Measurements from ENCODE around the gene JCHAIN.
A peak's percentile ranks its signal among the peaks of the same experiment; 100 is the strongest.
"Not testable (repeated sequence)": the region's sequence is repeated elsewhere in the genome, so short reads cannot be mapped to it uniquely, and the experiment has no call there.

JCHAIN gene

DNA sequence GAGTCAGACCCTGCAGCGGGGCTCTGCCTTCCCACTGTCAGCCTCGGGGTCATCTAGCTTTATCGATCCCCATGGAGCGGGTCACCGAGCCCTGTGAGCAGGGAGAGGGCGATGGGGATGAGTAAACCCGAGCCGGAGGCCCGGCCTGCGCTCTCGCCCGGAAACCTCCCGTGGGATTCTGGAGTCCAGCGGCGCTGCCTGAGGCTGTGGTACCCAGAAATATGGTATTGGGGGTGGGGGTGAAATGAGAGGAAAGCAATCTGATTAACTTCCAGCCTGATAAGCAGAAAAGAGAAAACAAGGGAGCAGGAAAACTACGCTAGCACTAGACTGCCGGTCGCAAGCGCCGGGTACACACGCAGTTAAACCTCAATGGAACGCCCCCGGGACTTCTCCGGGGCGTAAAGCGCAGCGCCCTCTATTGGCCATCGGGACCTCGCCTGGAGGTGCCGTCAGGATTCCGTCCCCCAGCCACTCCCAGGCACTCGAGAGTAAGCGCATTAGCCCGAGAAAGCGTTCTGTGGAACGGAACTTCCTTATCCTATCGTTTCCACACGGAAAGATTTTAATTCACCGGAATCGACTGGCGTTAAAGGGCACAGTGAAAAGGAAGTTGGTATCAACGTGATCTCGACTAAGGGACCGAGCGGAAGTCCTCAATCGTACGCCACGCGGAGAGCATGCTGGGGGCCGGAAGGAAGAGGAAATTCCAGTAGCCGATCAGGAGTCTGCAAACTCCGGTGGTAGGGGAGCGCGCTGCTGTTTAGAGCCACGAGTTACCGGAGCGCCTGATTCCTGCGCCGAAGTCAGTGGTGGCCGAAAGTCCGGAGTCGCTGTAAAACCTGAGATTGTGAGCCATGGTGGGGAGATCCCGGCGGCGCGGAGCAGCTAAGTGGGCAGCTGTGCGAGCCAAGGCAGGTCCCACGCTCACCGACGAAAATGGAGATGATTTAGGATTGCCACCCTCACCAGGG, 21.8 kb upstream of the JCHAIN start, which contains the start of gene UTP3:
UTP3 (plus strand) TSS at position 712 of the 974 bp plus-strand sequence; CDS start at position 858, 146 bp downstream.
- peak; percentile 84 for DNase-seq

DNA sequence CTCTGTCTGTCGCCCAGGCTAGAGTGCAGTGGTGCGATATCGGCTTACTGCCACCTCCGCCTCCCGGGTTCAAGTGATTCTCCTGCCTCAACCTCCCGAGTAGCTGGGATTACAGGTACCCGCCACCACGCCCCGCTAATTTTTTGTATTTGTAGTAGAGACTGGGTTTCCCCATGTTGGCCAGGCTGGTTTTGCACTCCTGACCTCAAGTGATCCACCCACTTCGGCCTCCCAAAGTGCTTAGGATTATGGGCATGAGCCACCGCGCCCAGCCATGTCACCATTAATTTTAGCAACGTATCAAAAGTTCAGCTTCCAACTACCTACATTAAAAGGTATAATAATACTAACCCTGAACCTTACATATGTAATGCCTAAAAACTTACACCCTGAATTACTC, 21.1 kb upstream of the JCHAIN start:
- no peak for DNase-seq

DNA sequence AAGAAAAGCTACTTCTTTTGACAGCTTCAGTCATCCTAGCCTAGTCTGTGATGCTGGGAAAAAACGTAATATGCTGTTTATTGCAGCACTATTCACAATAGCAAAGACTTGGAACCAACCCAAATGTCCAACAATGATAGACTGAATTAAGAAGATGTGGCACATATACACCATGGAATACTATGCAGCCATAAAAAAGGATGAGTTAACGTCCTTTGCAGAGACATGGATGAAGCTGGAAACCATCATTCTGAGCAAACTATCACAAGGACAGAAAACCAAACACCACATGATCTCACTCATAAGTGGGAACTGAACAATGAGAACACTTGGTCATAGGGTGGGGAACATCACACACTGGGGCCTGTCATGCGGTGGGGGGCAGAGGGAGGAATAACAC, 15.8 kb upstream of the JCHAIN start:
- not testable (repeated sequence) for DNase-seq

DNA sequence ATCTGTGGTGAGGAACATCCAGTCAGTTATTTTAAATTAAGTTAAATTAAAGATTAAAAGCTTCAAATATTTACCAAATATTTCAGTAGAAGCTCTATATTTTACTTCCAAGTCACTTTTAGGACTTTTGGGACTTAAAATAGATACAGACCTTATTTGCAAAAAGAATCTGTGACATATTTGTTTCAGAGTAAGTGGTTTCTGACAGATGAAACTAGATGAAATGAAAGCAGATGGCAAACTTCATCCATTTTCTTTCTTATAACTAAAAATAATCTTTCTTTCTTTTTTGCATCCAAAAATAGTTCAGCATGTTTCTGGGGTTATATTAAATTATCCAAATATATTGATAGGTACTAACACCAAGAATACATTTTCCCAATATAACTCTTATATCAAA, 15.4 kb upstream of the JCHAIN start:
- DNase-seq: no peak

DNA sequence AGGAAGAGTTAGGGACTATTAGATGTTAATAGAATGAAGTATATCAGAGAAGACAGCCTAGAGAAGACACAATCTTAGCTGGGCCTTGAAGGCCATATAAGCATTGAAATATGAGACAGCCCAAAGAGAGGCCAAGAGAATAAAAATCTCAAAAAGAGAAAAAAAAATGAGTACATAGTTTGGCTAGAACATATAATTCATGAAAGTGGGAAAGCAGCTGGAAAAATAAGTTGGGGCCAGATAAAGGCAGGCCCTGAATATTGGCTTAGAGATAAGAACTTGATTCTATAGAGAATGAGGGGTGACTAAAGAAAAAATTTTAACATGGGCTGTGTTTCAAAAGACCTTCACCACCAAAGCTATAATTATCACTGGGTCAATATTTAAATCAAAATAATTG, 14.6 kb upstream of the JCHAIN start:
- DNase-seq: no peak

DNA sequence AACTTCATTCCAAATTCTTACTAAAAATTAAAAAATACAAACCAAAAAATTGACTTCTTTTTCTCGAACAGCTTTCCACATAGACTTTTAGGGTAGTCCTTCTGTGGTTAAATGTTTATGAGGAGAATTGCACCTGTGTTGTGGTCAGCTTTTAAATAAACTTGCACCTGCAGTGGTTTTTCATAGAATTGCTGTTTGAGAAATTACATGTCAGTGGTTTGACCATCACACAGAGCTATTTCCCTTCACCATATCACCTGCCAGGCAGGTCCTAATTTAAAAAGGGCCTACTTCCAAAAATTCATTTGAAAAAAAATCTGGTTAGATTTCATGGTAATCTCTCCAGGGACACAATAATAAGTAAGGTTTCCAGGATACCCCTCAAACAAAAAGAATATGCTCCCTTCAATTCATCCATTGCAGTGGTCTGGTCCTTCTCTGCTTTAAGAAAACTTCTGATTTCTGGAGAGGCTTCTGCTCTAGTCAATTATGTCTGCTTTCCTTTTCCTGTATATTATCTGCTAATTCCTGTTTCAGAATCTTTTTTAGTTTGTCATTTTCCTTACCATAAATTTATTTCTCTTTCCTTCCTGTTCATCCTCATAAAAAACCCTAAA, 12.2 kb upstream of the JCHAIN start:
- DNase-seq: no peak

DNA sequence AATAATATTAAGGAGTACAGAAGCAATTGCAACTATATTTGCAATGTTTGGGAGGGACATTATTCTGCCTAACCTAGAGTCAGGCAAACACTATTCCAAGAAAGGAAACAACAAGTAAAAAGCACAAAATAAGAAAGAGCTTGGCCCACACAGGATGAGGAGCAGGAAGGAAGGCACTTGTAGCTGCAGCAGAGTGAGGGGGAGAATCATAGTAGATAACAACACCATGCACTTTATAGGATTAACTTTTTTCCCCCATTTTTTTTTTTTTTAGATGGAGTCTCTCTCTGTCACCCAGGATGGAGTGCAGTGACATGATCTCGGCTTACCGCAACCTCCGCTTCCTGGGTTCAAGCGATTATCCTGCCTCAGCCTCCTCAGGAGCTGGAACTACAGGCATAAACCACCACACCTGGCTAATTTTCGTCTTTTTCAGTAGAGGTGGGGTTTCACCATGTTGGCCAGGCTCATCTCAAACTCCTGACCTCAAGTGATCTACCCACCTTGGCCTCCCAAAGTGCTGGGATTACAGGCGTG, 10.3 kb upstream of the JCHAIN start:
- DNase-seq: no peak

DNA sequence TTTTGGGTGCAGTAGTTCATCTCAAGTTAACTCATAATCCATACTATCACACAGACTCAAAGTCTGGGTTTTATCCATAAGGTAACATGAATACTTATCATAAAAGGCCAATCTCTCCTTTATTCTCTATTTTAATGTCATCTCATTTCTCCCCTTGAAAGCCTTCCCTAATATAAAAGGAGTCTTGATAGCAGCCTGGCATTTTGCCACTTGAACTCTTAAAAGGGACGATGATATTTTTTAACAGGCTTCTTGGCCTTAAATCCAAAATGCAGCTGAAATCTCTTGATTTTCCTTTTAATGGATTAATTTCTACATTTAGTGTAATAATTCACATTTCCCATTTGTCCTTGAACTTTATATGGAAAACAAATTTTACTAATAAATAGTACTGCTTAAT, 8.4 kb upstream of the JCHAIN start:
- DNase-seq: no peak

DNA sequence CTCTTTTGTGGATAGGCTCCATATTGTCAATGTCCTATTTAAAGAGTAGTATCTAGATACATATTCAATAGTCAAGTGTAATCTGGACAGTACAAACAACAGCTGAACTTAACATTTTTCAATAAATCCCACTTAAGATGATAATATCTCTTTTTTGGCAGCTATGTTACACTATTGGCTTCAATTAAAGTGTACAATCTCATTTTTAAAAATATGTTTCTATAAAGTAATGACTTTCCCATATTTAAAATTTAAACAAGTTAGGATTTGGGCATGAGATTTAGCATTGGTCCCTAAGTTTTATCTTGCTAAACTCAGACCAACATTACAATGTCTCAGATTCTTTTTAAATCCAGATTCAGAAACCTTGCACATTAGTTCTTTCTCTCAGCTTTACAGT, 7.9 kb upstream of the JCHAIN start:
- no peak for DNase-seq

DNA sequence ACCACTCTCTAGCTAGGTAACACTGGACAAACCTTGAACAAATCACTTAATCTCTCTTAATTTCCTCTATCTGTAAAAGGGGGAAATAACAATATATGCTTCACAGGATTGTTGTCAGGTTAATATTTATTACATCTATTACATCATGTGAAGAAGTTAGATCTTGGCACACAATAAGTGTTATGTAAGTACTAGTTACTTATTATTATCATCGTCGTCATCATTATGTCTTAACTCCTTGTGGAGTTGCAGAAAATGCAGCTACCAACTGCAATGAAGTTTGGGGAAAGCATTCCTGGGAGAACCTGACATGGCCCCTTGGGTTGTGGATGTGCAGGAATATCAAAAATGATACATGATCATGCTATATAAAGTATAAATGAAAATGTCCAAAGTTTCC, 4.8 kb upstream of the JCHAIN start:
- DNase-seq: no peak

DNA sequence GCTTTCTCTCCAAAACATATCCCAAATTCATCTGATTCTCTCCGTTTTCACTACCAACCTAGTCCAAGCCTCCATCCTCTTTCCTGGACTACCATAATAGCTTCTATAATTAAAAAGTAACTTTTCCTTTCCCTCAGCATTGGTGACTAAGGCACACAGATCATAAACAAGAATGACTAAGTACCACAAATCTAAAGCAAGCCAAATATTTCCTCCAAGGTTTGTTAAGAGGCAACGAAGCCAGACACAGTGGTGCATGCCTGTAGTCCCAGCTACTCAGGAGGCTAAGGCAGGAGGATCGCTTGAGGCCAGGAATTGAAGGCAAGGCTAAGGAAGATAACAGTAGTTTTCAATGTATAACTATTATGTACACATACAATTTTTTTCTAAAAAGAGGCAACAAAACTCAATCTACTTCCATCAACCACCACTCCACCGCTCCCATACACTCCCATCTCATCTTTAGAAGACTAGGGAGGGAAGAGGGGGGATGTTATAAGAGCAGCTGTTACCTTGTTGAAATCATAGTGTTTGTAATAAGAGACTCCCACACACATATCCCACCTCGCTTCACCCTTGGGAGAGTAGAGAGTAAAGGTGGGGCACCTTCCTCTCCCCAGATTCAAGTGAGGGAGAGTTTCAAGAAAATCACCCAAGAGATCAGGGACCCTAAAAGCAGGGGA, 4.2 kb upstream of the JCHAIN start:
- no peak for DNase-seq

DNA sequence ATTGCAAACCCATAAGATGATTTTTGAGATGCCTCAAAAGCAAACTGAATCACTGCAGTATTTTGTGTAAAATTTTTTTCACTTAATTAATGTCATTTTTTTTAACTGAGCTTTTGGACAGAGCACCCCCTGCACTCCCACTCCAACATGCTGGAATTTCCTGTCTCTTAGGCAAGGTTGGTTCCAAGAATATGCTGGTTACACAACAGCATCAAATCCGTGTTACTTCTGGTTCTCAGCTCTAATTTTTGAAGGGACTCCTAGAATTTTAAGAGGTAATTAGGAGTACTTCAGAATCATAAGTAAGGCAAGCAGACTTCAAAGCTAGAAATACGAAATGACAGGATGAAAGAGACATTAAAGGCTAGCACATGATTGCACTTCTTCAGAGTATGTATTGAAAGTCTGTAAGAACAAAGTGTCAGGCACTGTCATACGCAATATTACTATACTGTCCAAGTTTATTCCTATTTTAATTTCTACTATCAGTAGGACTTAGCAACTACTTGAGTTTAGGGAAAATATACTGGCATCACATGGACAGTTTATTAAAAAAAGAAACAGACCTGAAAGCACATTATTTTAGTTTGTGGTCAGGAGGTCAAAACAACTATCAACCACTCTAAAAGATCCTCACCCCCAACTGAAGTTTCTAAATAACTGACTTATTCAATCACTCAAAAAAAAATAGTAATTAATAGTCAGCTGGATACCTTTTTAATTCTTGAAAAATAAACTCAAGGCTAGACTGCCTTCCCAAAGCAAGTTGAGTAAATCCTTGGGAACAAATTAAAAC, 1.6 kb upstream of the JCHAIN start:
- no peak for DNase-seq

DNA sequence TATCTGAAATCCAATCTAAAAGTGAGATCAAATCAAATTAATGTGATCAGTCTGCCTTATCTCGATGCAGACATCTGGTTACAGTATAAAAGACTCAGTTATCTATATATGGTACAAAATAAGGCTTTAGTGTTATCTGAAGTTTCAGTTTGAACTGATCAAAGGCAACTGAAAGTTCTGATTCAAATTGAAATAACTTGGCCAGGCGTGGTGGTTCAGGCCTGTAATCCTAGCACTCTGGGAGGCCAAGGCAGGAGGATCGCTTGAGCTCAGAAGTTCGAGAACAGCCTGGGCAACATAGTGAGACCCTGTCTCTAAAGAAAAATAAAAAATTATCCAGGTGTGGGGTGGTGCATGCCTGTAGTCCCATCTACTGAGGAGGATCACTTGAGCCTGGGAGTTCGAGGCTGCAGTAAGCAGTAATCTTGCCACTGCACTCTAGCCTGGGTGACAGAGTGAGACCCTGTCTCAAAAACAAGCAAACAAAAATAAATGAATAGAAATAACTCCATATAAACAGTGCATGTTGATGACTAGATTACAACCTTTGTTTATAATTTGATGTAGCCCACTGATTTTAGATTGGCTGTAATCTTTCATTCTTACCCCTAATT, 4.9 kb downstream of the JCHAIN start:
- DNase-seq: not testable (repeated sequence)

DNA sequence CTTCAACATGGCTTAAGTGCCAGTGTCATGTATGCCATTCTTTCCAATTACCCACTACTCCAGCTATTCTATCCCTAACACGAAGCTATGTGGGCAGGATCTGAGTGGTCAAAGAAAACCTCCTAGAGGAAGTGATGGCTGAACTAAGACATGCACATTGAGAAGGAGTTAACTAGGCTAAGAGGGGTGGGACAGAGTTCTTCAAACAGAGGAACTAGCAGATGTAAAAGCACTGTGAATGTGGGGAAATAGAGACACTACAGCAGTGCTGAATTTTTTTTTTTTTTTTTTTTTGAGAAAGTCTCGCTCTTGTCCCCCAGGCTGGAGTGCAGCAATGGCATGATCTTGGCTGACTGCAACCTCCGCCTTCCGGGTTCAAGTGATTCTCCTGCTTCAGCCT, 6.2 kb downstream of the JCHAIN start:
- DNase-seq: no peak

DNA sequence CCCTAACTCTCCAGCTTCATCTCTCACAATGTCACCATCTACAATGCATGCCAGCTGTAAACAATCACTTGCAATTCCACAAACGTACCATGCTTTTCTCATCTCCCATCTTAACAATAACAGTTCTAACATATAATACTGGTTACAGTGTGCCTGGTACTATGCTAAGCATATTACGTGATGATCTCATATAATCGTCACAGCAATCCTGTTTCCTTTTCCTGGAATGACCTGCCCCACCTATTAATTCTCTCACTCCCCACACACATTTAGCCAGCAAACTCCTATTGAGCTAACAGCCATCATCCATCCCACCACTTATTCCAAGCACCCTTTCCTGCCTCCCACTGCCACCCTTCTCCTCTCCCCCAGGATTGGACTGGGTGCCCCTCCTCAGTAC, 7.9 kb downstream of the JCHAIN start:
- no peak for DNase-seq

DNA sequence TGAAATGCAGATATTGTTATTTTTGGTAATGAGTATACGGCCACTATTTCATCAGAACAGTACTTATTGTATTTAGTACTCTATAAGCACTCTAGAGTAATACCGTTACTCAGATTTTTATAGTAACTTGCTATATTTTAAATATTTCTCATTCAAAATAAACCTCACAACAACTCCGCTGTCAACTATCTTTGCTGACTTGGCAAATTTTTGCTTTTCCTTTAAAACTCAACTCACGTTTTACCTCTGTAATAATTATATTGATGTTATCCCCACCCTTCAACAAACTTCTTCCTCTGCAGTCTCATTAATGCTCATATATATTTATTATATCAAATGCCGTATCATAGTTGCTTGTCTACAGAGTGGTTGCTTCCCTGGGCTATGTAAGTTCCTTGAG, 9.0 kb downstream of the JCHAIN start:
- no peak for DNase-seq

DNA sequence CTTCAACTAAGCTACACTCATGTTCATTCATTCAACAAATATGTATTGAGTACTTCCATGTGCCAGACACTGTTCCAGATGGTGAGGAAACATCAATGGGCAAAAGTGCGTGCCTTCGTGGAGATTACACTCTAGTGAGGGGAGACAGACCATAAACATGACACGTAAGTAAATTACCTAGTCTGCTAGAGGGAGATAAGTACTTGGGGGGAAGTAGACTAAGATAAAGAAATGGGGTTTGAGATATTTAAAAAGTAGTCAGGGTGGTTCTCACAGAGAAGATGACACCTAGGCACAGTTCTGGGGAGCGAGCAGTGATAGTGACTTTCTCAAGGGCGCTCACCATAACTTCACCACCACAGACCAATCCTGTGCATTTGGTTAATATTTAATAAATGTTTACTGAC, 11.7 kb downstream of the JCHAIN start:
- no peak for DNase-seq

DNA sequence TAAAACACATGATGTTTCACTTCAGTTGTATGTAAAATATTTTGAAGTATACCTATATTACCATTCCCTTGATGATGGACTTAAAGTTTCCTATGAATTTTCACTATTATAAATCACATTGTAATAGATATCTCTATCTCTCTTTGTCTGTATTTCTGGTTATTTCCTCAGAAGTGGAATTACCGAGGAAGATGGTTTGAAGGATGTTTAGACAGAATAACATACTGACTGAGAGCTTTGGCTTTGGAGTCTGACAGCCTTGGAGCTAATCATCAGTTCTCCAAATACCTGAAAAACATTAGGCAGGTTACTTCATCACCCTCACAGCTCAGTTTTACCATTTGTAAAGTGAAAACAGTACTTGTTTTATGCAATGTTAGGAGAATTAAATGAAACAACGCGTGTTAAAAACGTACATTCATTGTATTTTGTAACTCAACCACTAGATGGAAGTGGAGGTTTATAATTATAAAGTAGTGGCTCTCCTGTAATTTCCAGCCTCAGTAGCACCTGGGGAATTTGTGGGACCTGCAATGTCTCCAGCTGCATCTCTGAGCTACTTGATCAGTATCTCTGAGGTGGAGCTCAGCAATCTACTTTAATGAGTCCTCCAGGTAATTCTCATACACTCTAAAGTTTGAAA, 14.3 kb downstream of the JCHAIN start:
- DNase-seq: no peak

DNA sequence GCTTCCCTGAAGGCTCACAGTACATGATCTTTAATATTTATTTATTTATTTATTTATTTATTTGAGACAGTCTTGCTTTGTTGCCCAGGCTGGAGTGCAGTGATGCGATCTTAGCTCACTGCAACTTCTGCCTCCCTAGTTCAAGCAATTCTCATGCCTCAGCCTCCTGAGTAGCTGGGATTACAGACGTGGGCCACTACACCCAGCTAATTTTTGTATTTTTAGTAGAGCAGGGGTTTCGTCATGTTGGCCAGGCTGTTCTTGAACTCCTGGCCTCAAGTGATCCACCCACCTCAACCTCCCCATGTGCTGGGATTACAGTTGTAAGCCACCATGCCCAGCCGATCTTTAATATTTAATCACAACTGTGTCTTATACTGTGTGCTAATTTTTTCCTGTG, 15.6 kb downstream of the JCHAIN start:
- not testable (repeated sequence) for DNase-seq

DNA sequence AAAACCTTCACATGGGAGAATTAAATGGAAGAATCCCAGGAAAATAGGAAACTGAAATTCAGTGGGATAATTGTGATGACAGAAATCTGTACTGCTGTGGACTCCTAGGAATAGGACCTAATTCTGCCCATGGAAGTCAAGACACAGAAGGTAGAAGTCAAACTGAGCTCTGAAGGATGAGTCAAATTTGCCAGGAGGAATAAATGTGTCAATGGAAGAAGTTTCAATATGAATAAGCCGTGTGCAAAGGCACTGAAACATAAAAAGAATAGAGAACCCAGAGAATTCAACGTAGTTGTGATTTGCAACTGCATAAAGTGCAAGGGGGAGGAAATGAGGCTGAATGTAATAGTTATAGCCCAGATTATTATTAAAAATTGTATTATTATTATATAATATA, 26.1 kb downstream of the JCHAIN start:
- DNase-seq: no peak

DNA sequence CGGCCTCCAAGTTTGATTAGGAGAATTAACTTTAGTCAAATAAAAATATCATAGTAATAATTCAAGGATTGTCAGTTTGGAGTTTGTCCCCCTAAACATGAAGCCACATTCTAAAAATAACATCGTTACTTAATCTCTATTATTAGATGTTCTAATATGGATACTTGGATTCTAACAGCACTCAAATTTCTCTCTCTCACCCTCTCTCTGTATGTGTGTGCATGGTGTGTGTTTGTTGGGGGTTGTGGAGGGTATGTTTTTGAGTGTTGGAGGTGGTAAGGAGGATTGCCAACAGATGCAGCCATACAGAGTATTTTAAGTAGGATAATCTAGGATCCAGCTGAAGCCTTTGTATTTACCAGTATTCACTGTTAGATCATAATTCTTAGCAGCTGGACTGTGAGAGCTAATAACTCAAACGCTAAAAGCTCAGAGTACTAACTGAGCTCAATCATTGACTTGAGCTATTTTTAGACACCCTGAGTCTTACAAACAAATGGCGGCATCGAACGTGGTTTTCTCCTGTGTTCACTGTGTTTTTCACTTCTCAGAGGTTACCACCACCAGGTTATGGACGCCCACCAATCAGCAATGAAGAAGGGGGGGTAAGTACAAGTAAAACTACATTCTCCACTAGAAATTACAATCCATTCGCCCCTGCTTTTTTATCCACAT, 28.9 kb downstream of the JCHAIN start:
- no peak for DNase-seq

Measured in effector CD8-positive, alpha-beta T cell (primary cell).